HG02763 (cell line): ENCODE results near the gene TMEM130.

Source experiments
- ATAC-seq: cut with Tn5 transposase; IDR thresholded peaks from one replicate; pipeline ENCODE4 v1.9.1; 2021; ENCODE audit warnings: mild to moderate bottlenecking, moderate library complexity; ENCODE audit not compliant: unreplicated experiment

The TMEM130 gene

DNA sequence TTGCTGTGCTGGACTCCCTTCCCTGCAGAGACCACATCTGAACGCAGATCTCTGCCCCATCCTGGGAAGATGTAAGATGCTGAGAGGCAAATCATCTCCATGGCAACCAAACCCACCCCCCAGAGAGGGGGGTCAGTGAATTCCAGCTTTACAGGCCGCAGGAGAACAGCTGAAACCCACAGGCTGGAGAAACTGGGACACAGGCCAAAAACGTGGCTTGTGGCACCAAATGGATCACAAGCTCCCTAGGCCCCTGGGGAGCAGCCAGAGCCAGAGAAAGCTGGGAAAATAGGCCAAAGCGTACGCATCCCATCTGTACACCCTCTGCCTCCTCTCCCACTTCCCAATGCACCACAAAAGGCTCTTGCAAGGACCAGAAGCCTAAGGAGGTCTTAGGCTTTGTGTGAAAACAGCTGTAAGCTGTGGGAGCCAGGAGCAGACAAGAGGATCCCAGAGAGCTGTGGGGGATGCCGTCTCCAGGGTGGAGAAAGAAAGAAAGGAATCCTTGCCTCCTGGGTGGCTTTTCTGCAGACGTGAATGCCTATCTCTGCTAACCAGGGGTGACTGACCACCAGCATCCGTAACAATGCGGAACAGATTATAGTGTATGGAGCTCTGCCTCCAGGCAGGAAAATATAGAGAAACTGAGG, 59.5 kb downstream of the TMEM130 start:
- ATAC-seq, result no peak

DNA sequence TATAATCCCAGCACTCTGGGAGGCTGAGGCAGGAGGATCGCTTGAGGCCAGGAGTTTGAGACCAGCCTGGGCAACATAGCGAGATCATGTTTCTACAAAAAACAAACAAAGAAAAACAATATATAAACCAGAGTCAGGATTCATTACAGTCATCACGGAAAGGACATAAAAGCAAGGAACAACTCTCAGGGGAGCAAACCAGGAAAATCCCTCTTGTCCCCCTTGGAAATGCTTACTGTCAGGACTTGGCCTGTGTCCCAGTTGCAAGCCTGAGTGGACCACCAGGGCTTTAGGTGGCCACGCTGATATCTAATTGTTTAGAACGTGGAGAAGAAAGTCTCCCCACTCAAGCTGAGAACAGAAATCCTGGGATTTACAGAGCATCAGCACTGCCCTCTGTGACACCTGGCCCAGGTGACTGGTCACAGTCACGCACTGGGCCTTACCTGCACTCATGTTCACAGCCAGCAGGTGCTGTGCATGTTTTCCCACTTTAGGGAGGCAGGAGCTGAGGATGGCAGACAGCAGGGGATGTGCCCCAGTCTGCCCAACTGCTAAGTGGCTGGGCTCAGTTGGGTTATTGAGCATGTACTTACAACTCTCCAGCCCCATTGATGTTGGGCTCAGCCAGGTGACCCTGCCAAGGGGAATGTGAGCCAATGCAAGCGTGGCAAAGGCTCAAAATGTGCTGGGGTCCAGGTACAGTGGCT, 60.9 kb downstream of the TMEM130 start:
- no peak for ATAC-seq

DNA sequence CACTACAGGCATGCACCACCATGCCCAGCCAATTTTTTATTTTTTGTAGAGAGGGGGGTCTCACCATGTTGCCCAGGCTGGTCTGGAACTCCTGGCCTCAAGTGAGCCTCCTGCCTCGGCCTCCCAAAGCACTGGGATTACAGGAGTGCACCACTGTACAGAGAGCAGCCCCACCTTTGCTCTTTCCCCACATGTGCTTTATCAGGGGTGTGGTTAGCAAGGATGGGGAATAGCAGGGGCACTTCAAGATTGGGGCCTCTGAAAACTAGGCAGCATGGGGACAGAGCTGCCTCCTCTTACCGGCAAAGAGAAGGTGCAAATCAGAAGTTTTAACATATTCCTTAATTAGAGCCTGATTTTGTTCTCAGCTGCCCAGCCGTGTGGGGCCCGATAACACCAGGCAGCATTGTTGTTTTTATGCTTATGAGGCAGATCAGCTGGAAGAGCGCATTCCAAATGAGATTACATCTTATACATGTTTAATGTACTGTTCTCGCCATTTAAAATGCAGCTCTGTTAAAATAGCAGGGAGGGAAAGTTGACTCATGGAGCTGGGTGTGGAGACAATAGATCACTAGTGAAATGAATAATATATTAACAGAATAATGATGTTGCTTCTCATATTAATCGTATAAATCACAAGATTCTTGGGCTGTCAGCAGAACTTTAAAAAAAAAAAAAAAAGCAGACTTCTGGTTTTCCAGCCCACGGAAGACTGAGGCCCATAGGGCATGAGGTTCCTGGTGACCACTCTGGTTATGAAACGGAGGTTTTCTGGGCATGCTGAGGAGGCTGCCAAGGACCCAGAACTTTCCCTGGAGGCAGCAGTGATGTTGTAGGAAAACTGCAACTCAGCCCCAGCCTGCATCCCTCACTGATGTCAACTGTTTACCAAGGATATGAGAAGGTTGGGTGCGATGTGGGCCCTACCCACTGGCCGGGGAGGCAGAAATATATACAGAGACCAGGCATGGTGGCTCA, 62.5 kb downstream of the TMEM130 start:
- no peak for ATAC-seq

- ATAC-seq, result no peak
Observed at GRCh38 chr7:98805956-98806838, 63.6 kb downstream of the TMEM130 start.

GRCh38 chr7:98802781-98803110, 67.1 kb downstream of the TMEM130 start:
- peak; percentile 19 for ATAC-seq

GRCh38 chr7:98802088-98802780, 67.6 kb downstream of the TMEM130 start:
- ATAC-seq, result peak; percentile 84

GRCh38 chr7:98800996-98801395, 68.8 kb downstream of the TMEM130 start:
- no peak for ATAC-seq

- no peak for ATAC-seq
Observed at GRCh38 chr7:98797150-98797549, 72.7 kb downstream of the TMEM130 start.
